GM19324 (cell line): Measurements from ENCODE around the gene GPR55.
A peak's percentile ranks its signal among the peaks of the same experiment; 100 is the strongest.

Experiments
- ATAC-seq: cut with Tn5 transposase; IDR thresholded peaks from one replicate; pipeline ENCODE4 v1.9.1; 2021; ENCODE audit warnings: mild to moderate bottlenecking, moderate library complexity; ENCODE audit not compliant: unreplicated experiment, low FRiP score

The GPR55 gene

GRCh38 chr2:230871361-230872150, 53.5 kb downstream of the GPR55 start:
- no peak for ATAC-seq

DNA sequence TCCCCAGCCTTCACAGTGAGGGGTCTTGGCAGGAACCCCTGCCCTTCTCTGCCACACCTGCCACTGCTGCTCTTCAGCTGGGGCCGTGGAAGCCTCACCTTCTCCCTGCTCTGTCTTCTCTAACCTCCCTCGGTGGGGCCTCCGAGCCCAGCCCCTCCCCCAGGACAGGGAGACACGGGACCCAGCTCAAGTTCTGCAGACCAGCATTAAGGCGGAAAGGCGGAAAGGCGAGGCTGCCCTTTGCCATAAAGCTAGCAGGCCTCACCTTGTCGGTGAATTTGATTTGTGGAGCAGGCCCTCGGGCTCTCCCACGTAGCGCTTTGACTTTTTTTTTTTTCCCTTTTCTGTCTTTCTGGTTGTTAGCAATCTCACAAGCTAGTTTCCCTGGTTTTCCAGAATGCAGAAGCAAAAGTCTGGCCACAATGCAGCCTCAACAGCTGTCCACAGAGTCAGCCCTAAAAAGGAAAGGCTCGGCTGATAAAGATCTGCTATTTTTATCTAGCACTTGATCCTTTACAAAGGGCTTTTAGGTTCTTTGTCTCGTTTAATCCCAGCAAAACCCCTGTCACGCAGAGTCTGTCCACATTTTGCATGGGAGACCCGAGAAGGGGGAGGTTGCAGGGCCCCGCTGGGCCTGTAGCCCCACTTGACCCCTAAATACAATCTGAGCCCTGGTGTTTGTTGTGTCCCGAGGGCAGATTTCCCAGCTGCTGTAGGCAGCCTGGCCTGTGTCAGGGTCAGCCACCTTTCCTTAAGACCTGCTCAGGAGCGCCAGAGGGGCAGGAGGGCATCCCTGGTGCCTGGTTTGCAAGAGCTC, 54.3 kb downstream of the GPR55 start:
- no peak for ATAC-seq

- no peak for ATAC-seq
These were observed 55.0 kb downstream of the GPR55 start for GRCh38 chr2:230869914-230870543.

- no peak for ATAC-seq
These were observed 55.8 kb downstream of the GPR55 start for GRCh38 chr2:230868947-230869913.

DNA sequence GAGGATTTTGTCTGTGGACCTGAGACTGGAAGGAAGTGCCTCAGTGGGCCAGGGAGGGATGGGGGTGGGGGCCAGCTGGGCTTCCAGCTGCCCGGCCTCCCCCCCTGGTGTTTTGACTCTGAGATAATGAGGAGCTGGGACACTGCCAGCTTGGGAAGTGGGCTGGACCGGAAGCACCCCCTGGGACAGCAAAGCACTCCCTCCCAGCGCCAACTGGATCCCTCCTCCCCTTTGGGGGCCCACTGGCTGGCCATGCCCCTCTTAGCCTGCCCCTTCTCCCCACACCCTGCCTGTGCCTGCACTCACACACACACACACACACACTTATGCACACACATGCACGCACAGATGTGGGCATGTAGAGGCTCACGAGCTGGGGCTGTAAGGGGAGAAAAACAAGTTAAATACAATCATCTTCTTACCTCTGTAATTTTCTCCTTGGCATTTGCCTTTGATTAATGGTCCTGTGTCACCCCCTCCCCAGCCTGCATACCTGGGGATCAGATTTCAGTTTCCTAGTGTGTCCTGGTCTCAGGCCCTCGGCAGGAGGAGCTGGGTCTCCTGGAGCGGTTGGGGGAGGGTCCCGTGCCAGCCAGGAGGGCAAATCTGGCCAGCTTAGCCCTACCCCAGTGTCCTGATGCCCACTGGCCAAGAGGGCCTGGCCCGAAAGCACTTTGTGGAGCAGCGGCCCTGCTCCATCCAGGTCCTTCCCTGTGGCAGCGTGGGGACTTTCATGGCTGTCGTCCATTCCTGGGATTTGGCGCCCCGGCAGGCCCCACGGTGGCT, 56.7 kb downstream of the GPR55 start:
- ATAC-seq, result no peak

GRCh38 chr2:230866756-230867523, 58.1 kb downstream of the GPR55 start:
- ATAC-seq, result no peak

DNA sequence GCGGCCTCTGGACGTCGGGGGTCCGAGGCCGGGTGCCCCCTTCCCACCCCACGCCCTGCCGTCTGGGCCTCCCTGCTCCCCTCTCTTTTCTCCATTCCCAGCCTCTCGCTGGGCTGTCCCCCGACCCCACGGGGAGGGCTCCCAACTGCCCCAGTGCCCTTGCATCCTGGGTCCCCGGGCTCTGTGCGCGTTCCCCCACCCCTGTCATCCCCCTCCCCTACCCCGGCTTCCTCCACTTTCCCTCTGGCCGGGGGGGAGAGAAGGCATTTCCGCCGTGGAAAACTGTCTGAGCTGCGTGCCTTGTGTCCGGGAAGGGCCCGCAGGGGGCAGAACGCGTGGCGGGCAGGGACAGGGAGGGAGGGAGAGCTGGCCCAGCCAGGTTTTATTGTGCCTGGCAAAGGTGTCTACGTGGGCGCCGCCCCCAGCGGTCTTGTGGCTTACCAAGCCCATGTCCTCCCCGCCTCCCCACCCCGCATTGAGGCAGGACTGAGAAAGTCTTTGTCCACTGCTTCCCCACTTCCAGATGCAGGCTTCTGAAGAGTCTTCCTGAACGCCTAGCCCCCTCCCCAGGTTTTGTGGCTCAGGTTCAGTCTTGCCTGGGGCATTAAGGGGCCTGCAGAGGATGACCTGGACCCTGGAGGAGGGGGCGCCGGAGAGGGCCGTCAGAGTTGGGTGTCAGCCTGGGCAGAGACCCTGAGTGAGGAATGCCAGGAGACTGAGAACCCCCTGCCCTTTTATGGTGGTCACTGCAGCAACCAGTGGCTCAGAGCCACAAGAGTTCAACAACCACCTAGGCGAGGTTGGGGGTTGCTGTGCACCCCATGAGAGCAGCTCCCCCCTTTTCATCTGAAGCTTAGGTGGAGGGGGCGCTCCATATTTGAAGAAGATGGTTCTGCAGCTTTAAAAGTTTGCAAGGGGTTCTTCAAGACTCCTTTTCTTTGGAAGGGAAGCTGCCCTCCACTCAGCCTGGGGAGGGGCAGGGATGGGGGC, 59.0 kb downstream of the GPR55 start:
- ATAC-seq, result no peak

GRCh38 chr2:230865307-230865765, 59.7 kb downstream of the GPR55 start:
- ATAC-seq, result no peak

DNA sequence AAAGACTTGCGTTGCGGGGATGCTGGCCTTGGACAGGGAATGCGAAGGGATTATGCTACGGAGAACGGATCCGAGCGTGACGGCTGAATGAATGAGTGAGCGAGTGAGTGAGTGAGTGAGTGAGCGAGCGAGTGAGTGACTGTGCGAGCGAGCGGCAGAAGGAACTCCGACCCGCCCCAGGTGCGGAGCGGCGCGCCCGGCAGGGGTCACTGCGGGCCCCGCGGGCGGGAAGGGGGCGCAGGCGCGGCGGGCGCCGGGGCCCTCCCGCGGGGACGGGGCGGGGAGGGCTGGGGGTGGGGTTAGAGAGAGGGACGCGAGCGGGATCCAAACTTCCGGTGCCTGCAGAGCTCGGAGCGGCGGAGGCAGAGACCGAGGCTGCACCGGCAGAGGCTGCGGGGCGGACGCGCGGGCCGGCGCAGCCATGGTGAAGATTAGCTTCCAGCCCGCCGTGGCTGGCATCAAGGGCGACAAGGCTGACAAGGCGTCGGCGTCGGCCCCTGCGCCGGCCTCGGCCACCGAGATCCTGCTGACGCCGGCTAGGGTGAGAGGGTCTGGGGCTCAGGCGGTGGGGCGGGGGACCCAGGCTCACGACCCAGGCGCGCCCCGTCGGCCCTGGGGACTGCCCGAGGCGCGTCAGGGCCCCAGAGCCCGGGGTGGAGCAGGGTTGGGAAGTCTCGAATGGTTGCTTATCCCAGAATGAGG, 60.3 kb downstream of the GPR55 start, which contains the start of gene ITM2C:
ITM2C (plus strand) TSS at position 338 of the 702 bp plus-strand sequence; CDS start at position 422, 84 bp downstream.
- ATAC-seq, result peak; percentile 77

GRCh38 chr2:230864122-230864604, 60.9 kb downstream of the GPR55 start:
- no peak for ATAC-seq

GRCh38 chr2:230863442-230864121, 61.5 kb downstream of the GPR55 start:
- no peak for ATAC-seq

GRCh38 chr2:230863031-230863430, 62.0 kb downstream of the GPR55 start:
- ATAC-seq, result no peak

DNA sequence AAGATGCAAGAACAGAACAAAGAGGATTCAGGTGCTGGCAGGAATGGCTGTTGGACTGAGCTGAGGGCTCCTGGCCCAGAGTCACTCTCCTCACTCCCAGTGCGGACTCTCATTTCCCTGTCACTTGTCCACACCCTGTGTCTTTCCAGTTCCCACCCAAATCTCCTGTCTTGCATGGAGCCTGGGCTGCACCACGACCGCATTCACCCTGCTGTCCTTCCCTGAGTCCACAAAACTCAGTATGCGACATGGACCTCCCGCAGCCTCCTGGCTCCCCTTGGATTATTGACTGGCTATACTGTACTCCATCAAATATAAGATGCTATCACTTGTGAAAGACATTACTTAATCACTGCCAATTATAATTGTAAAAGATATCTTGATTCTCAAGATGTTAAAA, 62.8 kb downstream of the GPR55 start:
- ATAC-seq, result no peak

DNA sequence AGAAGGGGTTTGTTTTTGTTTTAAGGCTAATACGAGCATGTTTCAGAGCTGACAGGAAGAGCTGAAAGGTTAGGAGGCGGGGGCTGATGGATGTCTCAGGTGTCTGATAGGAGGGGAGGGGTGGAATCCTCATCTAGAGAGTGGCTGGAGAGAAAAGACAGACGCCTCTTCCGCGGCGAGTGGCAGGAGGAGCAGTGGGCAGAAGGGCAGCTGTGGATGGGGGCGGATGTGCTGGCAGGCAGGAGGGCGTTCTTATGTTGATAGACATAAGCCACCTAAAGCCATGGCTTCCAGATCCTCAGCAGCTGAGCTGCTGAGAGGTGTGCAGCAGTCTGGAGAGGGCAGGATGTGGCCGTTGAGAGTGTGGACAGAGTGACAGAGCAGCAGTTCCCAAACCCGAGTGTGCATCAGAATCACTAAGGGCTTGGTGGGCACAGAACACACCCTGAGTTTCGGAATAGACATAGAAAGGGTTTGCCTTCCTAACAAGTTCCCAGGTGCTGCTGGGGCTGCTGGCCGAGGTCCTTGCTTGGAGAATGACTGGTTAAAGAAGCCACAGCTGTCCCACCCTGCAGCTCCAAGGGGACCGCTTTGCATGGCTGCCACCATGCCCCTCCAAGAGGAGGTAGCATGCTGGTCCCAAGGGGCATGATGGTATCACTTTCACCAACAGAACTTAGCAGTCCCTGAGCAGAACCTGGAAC, 63.3 kb downstream of the GPR55 start:
- no peak for ATAC-seq
